DMS153 treated with DMSO at 0.1 percent for 48 hours (cell line): ENCODE results near the gene CAMK2G.

Source experiments
- DNase-seq: peaks from one replicate; lab custom pipeline; 2025; ENCODE audit not compliant: unreplicated experiment; lab: John Stamatoyannopoulos, UW

The CAMK2G gene

DNA sequence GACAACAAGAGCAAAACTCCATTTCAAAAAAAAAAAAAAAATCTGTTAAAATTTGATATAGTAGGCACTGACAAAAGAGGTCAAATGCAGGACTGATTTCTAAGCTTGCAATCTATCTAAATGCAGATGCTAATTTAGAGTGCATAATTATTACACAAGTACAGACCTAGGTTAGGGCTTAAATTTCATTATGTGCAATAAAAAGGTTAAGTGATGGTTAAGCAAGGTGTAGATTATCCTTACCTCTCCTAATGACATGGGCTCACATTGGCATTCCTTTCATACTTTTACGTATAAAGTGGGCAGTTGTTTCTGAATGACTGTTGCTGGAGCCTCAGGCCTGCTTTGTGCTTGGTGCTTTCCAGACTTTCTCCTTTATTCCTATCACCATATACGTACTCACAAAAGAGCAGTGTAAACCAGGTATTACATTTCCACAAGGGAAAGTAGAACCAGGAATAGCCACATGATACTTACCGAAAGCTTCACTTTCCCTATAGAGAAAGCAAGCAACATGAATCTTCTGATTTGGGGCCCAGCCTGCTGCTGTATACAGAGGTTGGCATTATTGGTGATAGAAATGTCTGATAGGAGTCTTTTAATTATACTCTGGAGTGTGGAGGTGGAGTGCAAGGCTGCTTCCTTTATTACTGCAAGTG, 94.7 kb downstream of the CAMK2G start:
- DNase-seq, result no peak

DNA sequence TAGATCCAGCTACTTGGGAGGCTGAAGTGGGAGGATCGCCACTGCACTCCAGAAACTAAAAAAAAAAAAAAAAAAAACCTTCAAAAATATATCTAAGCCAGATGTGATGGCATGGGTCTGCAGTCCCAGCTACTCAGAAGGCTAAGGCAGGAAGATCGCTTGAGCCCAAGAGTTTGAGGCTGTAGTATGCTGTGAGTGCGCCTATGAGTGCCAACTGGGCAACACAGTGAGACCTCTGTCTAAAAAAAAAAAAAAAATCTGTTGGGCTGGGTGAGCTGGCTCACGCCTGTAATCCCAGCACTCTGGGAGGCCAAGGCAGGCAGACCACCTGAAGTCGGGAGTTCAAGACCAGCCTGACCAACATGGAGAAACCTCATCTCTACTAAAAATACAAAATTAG, 95.3 kb downstream of the CAMK2G start:
- no peak for DNase-seq

DNA sequence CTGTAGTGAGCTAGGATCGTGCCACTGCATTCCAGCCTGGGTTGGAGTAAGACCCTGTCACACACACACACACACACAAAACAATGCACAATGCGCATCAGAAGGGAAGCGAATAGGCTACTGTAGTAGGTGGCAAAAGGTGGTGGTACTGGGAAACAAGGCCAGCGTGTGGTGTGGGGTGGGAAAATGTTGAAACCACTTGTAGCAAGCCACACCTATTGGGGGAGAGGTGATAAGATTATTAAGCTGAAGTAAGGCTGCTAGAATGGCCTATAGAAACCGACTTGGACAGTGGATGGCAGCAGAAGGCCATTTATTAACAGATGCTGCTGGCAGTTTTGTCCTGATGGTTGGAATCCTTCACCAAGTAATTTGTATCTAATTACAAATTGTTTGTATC, 99.7 kb downstream of the CAMK2G start:
- no peak for DNase-seq

DNA sequence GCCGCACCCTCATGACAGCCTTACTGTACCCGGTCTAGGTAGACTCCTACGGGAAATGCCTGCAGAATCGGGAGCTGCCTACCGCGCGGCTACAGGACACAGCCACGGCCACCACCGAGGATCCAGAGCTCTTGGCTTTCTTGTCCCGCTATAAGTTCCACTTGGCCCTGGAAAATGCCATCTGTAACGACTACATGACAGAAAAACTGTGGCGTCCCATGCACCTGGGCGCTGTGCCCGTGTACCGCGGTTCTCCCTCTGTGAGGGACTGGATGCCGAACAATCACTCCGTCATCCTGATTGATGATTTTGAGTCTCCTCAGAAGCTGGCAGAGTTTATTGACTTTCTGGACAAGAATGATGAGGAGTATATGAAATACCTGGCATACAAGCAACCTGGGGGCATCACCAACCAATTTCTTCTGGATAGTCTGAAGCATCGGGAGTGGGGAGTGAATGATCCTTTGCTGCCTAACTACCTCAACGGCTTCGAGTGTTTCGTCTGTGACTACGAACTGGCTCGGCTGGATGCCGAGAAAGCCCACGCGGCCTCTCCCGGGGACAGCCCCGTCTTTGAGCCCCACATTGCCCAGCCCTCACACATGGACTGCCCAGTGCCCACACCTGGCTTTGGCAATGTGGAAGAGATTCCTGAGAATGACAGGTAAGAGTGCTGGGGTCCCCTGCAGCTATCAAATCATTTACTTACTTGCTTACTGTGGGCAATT, 101.0 kb downstream of the CAMK2G start:
- no peak for DNase-seq

DNA sequence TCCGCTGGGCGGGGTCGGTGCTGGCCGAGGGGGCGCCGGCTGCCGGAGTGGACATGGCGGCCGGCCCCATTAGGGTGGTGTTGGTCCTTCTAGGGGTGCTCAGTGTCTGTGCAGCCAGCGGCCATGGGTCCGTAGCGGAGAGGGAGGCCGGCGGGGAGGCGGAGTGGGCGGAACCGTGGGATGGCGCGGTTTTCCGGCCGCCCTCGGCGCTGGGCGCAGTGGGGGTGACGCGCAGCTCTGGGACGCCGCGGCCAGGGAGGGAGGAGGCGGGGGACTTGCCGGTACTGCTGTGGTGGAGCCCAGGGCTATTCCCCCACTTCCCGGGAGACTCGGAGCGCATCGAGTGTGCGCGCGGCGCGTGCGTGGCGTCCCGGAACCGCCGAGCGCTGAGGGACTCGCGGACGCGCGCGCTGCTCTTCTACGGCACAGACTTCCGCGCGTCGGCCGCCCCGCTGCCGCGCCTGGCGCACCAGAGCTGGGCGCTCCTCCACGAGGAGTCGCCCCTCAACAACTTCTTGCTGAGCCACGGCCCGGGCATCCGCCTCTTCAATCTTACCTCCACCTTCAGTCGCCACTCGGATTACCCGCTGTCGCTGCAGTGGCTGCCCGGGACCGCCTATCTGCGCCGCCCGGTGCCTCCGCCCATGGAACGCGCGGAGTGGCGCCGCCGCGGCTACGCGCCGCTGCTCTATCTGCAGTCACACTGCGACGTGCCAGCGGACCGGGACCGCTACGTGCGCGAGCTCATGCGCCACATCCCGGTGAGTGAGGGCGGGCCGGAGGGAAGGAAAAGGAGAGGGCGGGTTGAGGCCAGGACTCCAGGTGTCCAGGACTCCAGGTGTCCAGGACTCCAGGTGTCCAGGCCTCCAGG, 101.8 kb downstream of the CAMK2G start:
- peak; percentile 65 for DNase-seq

DNA sequence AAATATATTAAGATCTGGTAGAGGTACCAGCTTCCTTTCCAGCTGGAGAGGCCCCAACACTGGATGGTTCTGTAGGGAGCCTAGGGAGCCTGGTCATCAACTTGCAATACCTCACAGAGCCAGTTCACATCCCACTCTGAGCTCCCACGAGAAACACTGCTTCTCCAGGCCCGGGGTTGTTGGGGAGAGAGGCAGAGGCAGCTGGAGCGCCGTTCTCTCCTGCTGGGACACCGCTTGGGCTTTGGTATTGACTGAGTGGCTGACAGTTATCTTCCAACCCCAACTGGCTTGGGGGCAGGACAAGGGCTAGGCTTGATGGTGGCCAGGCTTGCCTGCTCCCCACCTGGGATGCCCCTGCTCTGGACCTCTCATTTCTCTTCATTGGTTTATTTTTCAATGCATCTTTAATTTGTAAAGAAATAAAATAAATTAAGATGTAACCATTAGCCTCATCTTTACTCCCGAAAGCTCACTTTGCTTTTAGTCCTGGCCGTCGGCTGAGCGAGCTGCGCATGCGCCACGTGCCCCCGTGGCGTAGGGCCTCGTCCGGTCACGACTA, 102.6 kb downstream of the CAMK2G start:
- DNase-seq, result peak; percentile 65

DNA sequence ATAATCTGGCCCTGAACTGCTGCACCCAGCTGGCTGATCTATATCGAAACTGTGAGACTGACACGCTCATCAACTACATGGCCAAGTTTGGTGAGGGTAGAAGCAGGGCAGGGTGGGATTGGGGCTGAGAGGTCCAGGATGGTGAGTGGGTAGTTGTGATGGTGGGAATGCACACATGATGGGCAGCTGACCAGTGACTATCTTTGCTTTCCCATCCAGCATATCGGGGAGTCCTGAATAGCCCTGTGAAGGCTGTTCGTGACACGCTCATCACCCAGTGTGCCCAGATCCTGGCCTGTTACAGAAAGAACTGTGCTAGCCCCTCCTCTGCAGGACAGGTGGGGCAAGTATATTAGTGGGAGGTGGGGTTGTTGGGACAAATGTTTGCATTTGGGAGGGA, 105.0 kb downstream of the CAMK2G start:
- DNase-seq, result no peak

DNA sequence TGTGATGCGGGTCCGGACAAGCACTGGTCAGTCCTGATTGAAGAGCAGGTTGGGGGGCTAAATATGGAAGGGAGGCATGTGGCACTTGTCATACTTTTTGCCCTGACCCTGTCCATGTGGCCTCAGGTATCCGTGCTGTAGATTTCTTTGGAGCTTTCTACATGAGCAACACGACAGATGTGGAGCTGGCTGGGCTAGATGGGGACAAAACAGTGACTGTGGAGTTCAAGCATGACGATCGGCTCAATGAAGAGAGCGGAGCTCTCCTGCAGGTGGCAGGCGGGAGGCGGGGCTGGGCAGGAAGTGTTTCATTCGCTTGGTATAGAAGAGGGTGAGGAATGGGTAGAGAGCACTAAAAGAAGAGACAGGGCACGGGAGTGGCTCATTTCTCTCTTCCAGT, 105.5 kb downstream of the CAMK2G start:
- no peak for DNase-seq

DNA sequence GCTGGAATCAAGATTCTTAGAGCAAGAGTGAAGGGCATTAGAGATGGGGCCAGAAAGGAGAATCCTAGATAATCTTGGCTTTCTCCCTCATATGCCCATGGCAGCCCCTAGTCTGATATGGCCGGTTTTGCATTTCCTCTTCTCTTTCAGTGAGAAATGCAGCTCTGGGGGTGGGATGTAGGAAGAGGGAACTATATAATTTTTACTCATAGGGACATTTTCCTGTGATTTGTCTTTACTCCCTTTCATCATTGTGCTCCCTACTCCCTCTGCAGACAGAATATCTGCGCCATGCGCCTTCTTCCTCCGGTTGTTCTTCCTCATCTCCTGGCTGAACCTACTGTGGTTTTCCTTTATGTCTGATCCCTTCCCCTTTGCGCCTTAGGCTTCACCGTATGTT, 109.3 kb downstream of the CAMK2G start:
- no peak for DNase-seq

DNA sequence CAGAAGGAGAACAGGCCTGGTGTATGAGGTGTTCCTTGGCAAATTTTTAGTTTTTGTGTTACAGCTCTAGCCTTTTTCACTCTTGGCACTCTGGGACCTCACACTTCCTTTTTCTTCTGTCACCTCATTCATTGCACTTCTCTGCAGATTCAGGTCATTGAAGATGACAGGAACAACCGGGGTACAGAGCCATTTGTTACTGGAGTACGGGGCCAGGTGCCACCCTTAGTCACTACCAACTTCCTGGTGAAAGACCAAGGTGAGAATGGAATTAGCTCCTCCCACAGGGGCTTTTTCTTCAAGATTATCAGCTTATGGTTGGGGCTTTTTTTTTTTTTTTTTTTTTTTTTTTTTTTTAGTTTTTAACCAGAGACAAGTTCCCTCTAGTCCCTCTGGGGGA, 111.0 kb downstream of the CAMK2G start:
- no peak for DNase-seq

DNA sequence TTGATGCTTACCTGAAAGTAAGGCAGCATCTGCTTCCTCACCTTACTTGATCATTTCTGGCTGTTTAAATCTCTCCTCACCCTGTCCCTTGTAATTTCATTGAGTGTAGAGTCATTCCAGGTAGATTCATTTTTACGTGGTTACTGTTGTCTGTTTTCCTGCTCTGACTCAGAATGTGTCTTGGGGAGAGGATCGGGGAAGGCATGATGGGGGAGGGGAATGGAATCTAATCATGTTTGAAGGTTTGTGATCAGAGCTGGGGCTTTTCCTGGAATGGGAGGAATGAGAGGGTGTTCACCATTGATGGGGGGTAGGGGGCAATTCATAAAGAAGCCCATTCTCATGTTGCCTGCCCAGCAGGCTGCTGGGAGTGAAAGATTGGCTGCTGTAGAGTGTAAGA, 111.4 kb downstream of the CAMK2G start:
- no peak for DNase-seq
